Effector memory CD8-positive, alpha-beta T cell (primary cell): ENCODE results near the gene SLC7A11.

Experiments
- ATAC-seq: fragments of 150-1000 bp; cut with Tn5 transposase; replicated peaks from 2 replicates; pipeline ENCODE4 v1.10.0; 2021; ENCODE audit warnings: mild to moderate bottlenecking, moderate library complexity
- DNase-seq, 3 experiments: peaks; one replicate each; pipeline ENCODE4 v3.0.0; 2021
- H3K27ac Mint-ChIP-seq, 2 donors: one replicate each; pipeline ENCODE4 v1.8.0; 2022; ENCODE audit warnings: mild to moderate bottlenecking in 2 of 2, mixed read lengths in 2 of 2, moderate library complexity in 2 of 2
- H3K27me3 Mint-ChIP-seq, 2 donors: one replicate each; pipeline ENCODE4 v1.8.0; 2022; ENCODE audit warnings: mixed read lengths in 2 of 2
- H3K36me3 Mint-ChIP-seq: one replicate; pipeline ENCODE4 v1.8.0; 2022; ENCODE audit warnings: mild to moderate bottlenecking, moderate library complexity, mixed read lengths; ENCODE audit not compliant: insufficient read depth
- H3K4me1 Mint-ChIP-seq, 2 donors: one replicate each; pipeline ENCODE4 v1.8.0; 2022; ENCODE audit warnings: low read depth in 2 of 2, mixed read lengths in 2 of 2
- H3K4me3 Mint-ChIP-seq, 2 donors: one replicate each; pipeline ENCODE4 v1.8.0; 2022; ENCODE audit warnings: mild to moderate bottlenecking in 2 of 2, mixed read lengths in 2 of 2, moderate library complexity in 2 of 2
- H3K9me3 Mint-ChIP-seq, 2 donors: one replicate each; pipeline ENCODE4 v1.8.0; 2022; ENCODE audit warnings: mixed read lengths in 2 of 2

SLC7A11 gene

GRCh38 chr4:138158746-138159297 lies 83.3 kb downstream of the SLC7A11 start:
- Mint-ChIP-seq H3K27me3 (no peaks in the 10 kb centered on the region), H3K36me3 (no peaks in the 10 kb centered on the region), H3K4me1 (no peaks in the 10 kb centered on the region), H3K4me3 (no peak overlapping the region), H3K27ac (no peak overlapping the region), H3K9me3 (peaks cover 3 to 16% of the 10 kb centered on the region in 2 donors)
- ATAC-seq (no peak), DNase-seq (no peak)

GRCh38 chr4:138140879-138141278 lies 101.3 kb downstream of the SLC7A11 start:
- Mint-ChIP-seq H3K9me3 (peaks cover 6% of the 10 kb centered on the region in 2 donors), H3K36me3 (no peaks in the 10 kb centered on the region), H3K4me3 (no peak overlapping the region), H3K27me3 (no peaks in the 10 kb centered on the region), H3K27ac (no peak overlapping the region), H3K4me1 (no peaks in the 10 kb centered on the region)
- ATAC-seq, result no peak
- DNase-seq, result no peak

GRCh38 chr4:138138774-138139173 lies 103.4 kb downstream of the SLC7A11 start:
- Mint-ChIP-seq H3K27me3 (no peaks in the 10 kb centered on the region), H3K4me3 (no peak overlapping the region), H3K4me1 (no peaks in the 10 kb centered on the region), H3K9me3 (peaks cover 3 to 6% of the 10 kb centered on the region in 2 donors), H3K36me3 (no peaks in the 10 kb centered on the region), H3K27ac (no peak overlapping the region)
- ATAC-seq (no peak), DNase-seq (no peak)

GRCh38 chr4:138135610-138136009 lies 106.5 kb downstream of the SLC7A11 start:
- Mint-ChIP-seq H3K9me3 (peaks cover 2 to 9% of the 10 kb centered on the region in 2 donors), H3K36me3 (no peaks in the 10 kb centered on the region), H3K4me3 (no peak overlapping the region), H3K27me3 (no peaks in the 10 kb centered on the region), H3K4me1 (no peaks in the 10 kb centered on the region), H3K27ac (no peak overlapping the region)
- no peak for ATAC-seq
- DNase-seq, result no peak

GRCh38 chr4:138118270-138118669 lies 123.9 kb downstream of the SLC7A11 start:
- no peak for DNase-seq
- Mint-ChIP-seq H3K27ac (no peak overlapping the region), H3K9me3 (peaks cover 1 to 5% of the 10 kb centered on the region in 2 donors), H3K4me3 (no peak overlapping the region), H3K36me3 (no peaks in the 10 kb centered on the region), H3K27me3 (no peaks in the 10 kb centered on the region), H3K4me1 (no peaks in the 10 kb centered on the region)
- no peak for ATAC-seq

DNA sequence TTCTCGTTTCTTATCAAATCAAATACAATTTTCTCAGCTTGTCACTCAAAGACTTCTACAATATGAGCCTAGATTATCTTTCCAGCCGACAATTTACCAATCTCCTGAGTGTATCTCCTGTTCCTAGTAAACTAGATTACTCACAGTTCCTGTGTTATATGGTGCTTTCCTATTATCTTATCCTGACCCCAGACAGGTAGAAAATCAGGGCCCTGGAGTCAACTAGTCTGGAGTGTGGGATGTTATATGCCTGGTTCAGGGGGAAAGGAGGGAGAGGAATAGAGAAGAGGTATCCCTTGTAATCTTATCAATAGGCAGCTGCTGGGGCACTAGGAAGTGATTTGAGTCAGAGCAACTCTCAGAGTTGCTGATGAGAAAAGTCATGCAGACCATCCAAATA lies 127.1 kb downstream of the SLC7A11 start:
- Mint-ChIP-seq H3K36me3 (no peaks in the 10 kb centered on the region), H3K9me3 (peaks cover 0 to 5% of the 10 kb centered on the region in 2 donors)

DNA sequence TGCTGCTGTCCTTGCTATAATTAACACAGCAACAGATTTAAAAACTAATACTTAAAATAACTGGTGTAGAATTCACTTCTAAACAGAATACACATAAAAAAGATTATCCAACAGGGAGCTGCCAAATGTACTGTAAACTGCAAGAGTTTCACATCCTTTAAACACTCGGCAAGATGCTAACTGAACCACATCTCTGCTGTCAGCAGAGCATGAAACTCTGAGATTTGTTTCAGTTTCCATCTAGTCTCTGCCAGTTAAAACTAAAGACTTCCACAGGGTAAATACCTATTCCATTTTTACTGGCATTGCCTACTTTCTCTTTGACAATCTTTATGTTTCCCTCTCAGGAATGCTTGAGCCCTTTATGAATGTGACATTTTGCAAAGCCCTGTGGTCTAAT lies 127.7 kb downstream of the SLC7A11 start:
- DNase-seq, result no peak
- Mint-ChIP-seq H3K9me3 (peaks cover 0 to 7% of the 10 kb centered on the region in 2 donors), H3K4me1 (no peaks in the 10 kb centered on the region), H3K27me3 (no peaks in the 10 kb centered on the region), H3K27ac (no peak overlapping the region), H3K36me3 (no peaks in the 10 kb centered on the region), H3K4me3 (no peak overlapping the region)
- ATAC-seq, result no peak

More for the DNA sequence above, 127.1 kb downstream of the SLC7A11 start:
- no peak overlapping the region for H3K27ac Mint-ChIP-seq
- no peaks in the 10 kb centered on the region for H3K27me3 Mint-ChIP-seq
- no peak for DNase-seq
- no peak for ATAC-seq
- no peak overlapping the region for H3K4me3 Mint-ChIP-seq
- no peaks in the 10 kb centered on the region for H3K4me1 Mint-ChIP-seq
